PFSK-1 (cell line): Measurements from ENCODE around the gene MTIF3.

Experiments
- FOXP2 ChIP-seq: optimal IDR thresholded peaks from 2 replicates; pipeline ENCODE3; 2011; ENCODE audit warnings: borderline replicate concordance, control low read depth, inconsistent platforms; ENCODE audit not compliant: insufficient read depth; ENCODE audit errors: extremely low read length, extremely low read depth
- POLR2AphosphoS5 ChIP-seq: IDR thresholded peaks from 2 replicates; pipeline ENCODE4 v1.6.1; 2012; ENCODE audit warnings: low read depth, mild to moderate bottlenecking, control low read depth, low read length, moderate library complexity
- SIN3A ChIP-seq: IDR thresholded peaks from 2 replicates; pipeline ENCODE4 v1.6.1; 2012; ENCODE audit warnings: mild to moderate bottlenecking, low read length, moderate library complexity, borderline replicate concordance; ENCODE audit not compliant: insufficient read depth
- TAF1 ChIP-seq: IDR thresholded peaks from 2 replicates; pipeline ENCODE4 v1.6.1; 2012; ENCODE audit warnings: low read length, control low read depth, borderline replicate concordance; ENCODE audit not compliant: insufficient read depth
- TF ChIP-seq, protein P1 (sequence below), 2 experiments: IDR thresholded peaks; 2 replicates each; pipeline versions ENCODE4 v1.6.1 to v1.8.0; 2011 to 2012; ENCODE audit warnings: low read depth in 2 of 2, low read length in 2 of 2, control low read depth in 1 of 2, inconsistent platforms in 1 of 2, mild to moderate bottlenecking in 1 of 2, moderate library complexity in 1 of 2; ENCODE audit not compliant: insufficient read depth in 1 of 2

DNA sequence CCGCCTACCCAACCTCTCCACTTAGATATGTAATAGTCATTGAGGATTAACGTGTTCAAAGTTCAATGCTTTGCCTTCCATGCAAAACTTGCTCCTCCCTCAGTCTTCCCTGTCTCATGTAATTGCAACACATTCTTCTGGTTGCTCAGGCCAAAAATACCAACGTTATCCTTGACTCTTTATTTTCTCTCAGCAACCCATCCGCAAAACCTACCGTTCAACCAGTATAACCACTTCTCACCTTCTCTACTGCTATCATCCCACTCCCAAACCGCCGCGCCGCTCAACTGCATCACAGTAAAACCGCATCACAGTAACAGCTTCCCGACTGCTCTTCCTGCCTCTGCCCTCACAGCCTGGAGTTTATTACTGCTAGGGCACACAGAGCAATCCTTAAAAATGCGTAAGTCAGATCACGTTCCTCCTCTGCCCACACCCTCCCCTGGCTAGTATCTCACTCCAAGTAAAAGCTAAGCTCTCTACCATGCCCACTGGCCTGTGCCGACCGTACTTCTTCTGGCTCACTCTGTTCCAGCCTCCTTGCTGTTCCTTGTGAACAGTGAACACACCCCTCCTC is 8.2 kb downstream of the MTIF3 start:
- TF ChIP-seq, protein P1, sequence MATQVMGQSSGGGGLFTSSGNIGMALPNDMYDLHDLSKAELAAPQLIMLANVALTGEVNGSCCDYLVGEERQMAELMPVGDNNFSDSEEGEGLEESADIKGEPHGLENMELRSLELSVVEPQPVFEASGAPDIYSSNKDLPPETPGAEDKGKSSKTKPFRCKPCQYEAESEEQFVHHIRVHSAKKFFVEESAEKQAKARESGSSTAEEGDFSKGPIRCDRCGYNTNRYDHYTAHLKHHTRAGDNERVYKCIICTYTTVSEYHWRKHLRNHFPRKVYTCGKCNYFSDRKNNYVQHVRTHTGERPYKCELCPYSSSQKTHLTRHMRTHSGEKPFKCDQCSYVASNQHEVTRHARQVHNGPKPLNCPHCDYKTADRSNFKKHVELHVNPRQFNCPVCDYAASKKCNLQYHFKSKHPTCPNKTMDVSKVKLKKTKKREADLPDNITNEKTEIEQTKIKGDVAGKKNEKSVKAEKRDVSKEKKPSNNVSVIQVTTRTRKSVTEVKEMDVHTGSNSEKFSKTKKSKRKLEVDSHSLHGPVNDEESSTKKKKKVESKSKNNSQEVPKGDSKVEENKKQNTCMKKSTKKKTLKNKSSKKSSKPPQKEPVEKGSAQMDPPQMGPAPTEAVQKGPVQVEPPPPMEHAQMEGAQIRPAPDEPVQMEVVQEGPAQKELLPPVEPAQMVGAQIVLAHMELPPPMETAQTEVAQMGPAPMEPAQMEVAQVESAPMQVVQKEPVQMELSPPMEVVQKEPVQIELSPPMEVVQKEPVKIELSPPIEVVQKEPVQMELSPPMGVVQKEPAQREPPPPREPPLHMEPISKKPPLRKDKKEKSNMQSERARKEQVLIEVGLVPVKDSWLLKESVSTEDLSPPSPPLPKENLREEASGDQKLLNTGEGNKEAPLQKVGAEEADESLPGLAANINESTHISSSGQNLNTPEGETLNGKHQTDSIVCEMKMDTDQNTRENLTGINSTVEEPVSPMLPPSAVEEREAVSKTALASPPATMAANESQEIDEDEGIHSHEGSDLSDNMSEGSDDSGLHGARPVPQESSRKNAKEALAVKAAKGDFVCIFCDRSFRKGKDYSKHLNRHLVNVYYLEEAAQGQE (IDR thresholded peaks at IDR 0.05; ENCODE audit: insufficient read depth in 1 of 2, low read depth in 2 of 2, low read length in 2 of 2): no peak
- TF ChIP-seq POLR2AphosphoS5 (no peak), TAF1 (no peak), SIN3A (no peak), FOXP2 (no peak)
